GM21786 (cell line): ENCODE results near the gene USP8.
"Not testable (repeated sequence)": the region's sequence is repeated elsewhere in the genome, so short reads cannot be mapped to it uniquely, and the experiment has no call there.

Experiments used
- ATAC-seq: cut with Tn5 transposase; IDR thresholded peaks from one replicate; pipeline ENCODE4 v1.9.1; 2021; ENCODE audit not compliant: unreplicated experiment

USP8 gene

GRCh38 chr15:50438251-50438650 lies 14.0 kb downstream of the USP8 start:
- no peak for ATAC-seq

- ATAC-seq = no peak
These were observed 16.7 kb downstream of the USP8 start for GRCh38 chr15:50440932-50441331.

- no peak for ATAC-seq
These were observed 28.7 kb downstream of the USP8 start for GRCh38 chr15:50452927-50453326.

GRCh38 chr15:50458348-50459112 lies 34.3 kb downstream of the USP8 start:
- no peak for ATAC-seq

- ATAC-seq = no peak
These were observed 39.5 kb downstream of the USP8 start for GRCh38 chr15:50463423-50464358.

- ATAC-seq = no peak
These were observed 46.9 kb downstream of the USP8 start for GRCh38 chr15:50471072-50471471.

- ATAC-seq = no peak
These were observed 51.9 kb downstream of the USP8 start for GRCh38 chr15:50476143-50476542.

- peak; percentile 64 for ATAC-seq
These were observed 60.6 kb downstream of the USP8 start for GRCh38 chr15:50484781-50485180.

- ATAC-seq = no peak
These were observed 61.2 kb downstream of the USP8 start for GRCh38 chr15:50485389-50485788.

- ATAC-seq = no peak
These were observed 63.1 kb downstream of the USP8 start for GRCh38 chr15:50487287-50487686.

GRCh38 chr15:50493625-50494024 lies 69.4 kb downstream of the USP8 start:
- no peak for ATAC-seq

- ATAC-seq = not testable (repeated sequence)
These were observed 70.3 kb downstream of the USP8 start for GRCh38 chr15:50494547-50494946.

GRCh38 chr15:50496692-50497091 lies 72.5 kb downstream of the USP8 start:
- no peak for ATAC-seq

GRCh38 chr15:50500352-50500751 lies 76.1 kb downstream of the USP8 start:
- ATAC-seq = no peak

- ATAC-seq = no peak
These were observed 77.6 kb downstream of the USP8 start for GRCh38 chr15:50501815-50502214.

GRCh38 chr15:50503144-50503543 lies 78.9 kb downstream of the USP8 start:
- ATAC-seq = no peak

GRCh38 chr15:50505656-50506055 lies 81.5 kb downstream of the USP8 start:
- ATAC-seq = not testable (repeated sequence)

GRCh38 chr15:50506121-50506520 lies 81.9 kb downstream of the USP8 start:
- no peak for ATAC-seq

- ATAC-seq = no peak
These were observed 88.8 kb downstream of the USP8 start for GRCh38 chr15:50513001-50513400.

- ATAC-seq = no peak
These were observed 95.7 kb downstream of the USP8 start for GRCh38 chr15:50519740-50520425.

- ATAC-seq = no peak
These were observed 99.6 kb downstream of the USP8 start for GRCh38 chr15:50523851-50524251.
